C4-2B (cell line): ENCODE data around the gene RXFP3.
A peak's percentile ranks its signal among the peaks of the same experiment; 100 is the strongest.

Source experiments
- H3K27ac ChIP-seq: fragments of 450-650 bp; 2 replicates; pipeline ENCODE4 v1.5.1; 2017
- CTCF ChIP-seq: fragments of 450-650 bp; conservative IDR thresholded peaks from 2 replicates; pipeline ENCODE4 v1.5.1; 2017; ENCODE audit warnings: mild to moderate bottlenecking
- ZFX ChIP-seq: fragments of 450-650 bp; IDR thresholded peaks from 2 replicates; pipeline ENCODE4 v1.6.1; 2017

The RXFP3 gene

GRCh38 chr5:33969572-33970452, 33.6 kb downstream of the RXFP3 start:
- TF ChIP-seq CTCF (peak; percentile 82), ZFX (no peak)
- peak overlapping the region; percentile 34; the same call in 1 of the 2 replicates for H3K27ac ChIP-seq

- H3K27ac ChIP-seq = no peak overlapping the region
- no peak for TF ChIP-seq ZFX
- no peak for TF ChIP-seq CTCF
Observed at GRCh38 chr5:33973271-33973670, 37.1 kb downstream of the RXFP3 start.

GRCh38 chr5:33975852-33976251, 39.7 kb downstream of the RXFP3 start:
- no peak overlapping the region; the same call in 1 of the 2 replicates for H3K27ac ChIP-seq
- TF ChIP-seq ZFX (no peak), CTCF (no peak)

- no peak for TF ChIP-seq CTCF
- TF ChIP-seq ZFX = no peak
- no peak overlapping the region; the same call in 1 of the 2 replicates for H3K27ac ChIP-seq
Observed at GRCh38 chr5:33976307-33976706, 40.1 kb downstream of the RXFP3 start.

- TF ChIP-seq CTCF = no peak
- TF ChIP-seq ZFX = no peak
- H3K27ac ChIP-seq = no peak overlapping the region
Observed at GRCh38 chr5:33978306-33978705, 42.1 kb downstream of the RXFP3 start.

- TF ChIP-seq ZFX (no peak), CTCF (no peak)
- H3K27ac ChIP-seq = no peak overlapping the region
Observed at GRCh38 chr5:33980030-33980429, 43.8 kb downstream of the RXFP3 start.

- no peak overlapping the region for H3K27ac ChIP-seq
- no peak for TF ChIP-seq ZFX
- no peak for TF ChIP-seq CTCF
Observed at GRCh38 chr5:33981408-33982162, 45.4 kb downstream of the RXFP3 start.
